HepG2 (cell line): ENCODE data around the gene VAC14. TPM values are rescaled to one million over a fixed set of nuclear protein-coding genes. Genes with fewer than 3 reads are reported as not detected.

Source experiments
- AHR ChIP-seq: IDR thresholded peaks from 2 replicates; pipeline ENCODE4 v1.6.1; 2018; ENCODE audit warnings: missing genetic modification reagents, missing compliant biosample characterization
- BORCS8-MEF2B ChIP-seq: sonication (generic); formaldehyde crosslinking; IDR thresholded peaks from 2 replicates; pipeline ENCODE4 v1.8.0; 2022; ENCODE audit warnings: mild to moderate bottlenecking, missing genetic modification reagents
- HNF1B ChIP-seq: sonication (generic); formaldehyde crosslinking; IDR thresholded peaks from 2 replicates; pipeline ENCODE4 v1.5.1; 2020; ENCODE audit warnings: mild to moderate bottlenecking, moderate library complexity, missing genetic modification reagents
- KLF16 ChIP-seq, 2 experiments: sonication (generic) in 1 of 2; formaldehyde crosslinking in 1 of 2; IDR thresholded peaks; 2 replicates each; pipeline versions ENCODE4 v1.6.1 to v1.8.0; 2016 to 2023; ENCODE audit warnings: missing genetic modification reagents in 2 of 2, missing compliant biosample characterization in 1 of 2
- MAZ ChIP-seq, 2 experiments: sonication (generic) in 1 of 2; formaldehyde crosslinking in 1 of 2; IDR thresholded peaks; 2 replicates each; pipeline versions ENCODE4 v1.5.0 to v1.6.1; 2012 to 2020; ENCODE audit warnings: low read depth in 2 of 2, mild to moderate bottlenecking in 2 of 2, borderline replicate concordance in 1 of 2, improper control_type of control experiment in 1 of 2, low read length in 1 of 2, missing genetic modification reagents in 1 of 2, moderate library complexity in 1 of 2
- PAF1 ChIP-seq: IDR thresholded peaks from 2 replicates; pipeline ENCODE4 v1.6.1; 2016; ENCODE audit warnings: missing genetic modification reagents, missing compliant biosample characterization
- PRPF4 ChIP-seq: fragments of 200-400 bp; formaldehyde crosslinking; IDR thresholded peaks from 2 replicates; pipeline ENCODE4 v1.6.1; 2016; ENCODE audit warnings: low read length, low read depth; ENCODE audit not compliant: poor library complexity, severe bottlenecking
- ZBTB37 ChIP-seq: sonication (generic); formaldehyde crosslinking; IDR thresholded peaks from 2 replicates; pipeline ENCODE4 v1.4.0; 2020; ENCODE audit warnings: mild to moderate bottlenecking, missing genetic modification reagents
- ZNF512 ChIP-seq: sonication (generic); formaldehyde crosslinking; IDR thresholded peaks from 2 replicates; pipeline ENCODE4 v1.4.0; 2020; ENCODE audit warnings: mild to moderate bottlenecking, missing genetic modification reagents
- ZNF609 ChIP-seq: sonication (generic); formaldehyde crosslinking; IDR thresholded peaks from 2 replicates; pipeline ENCODE4 v1.4.0; 2020; ENCODE audit warnings: mild to moderate bottlenecking, missing genetic modification reagents, borderline replicate concordance
- ZNF619 ChIP-seq: sonication (generic); formaldehyde crosslinking; IDR thresholded peaks from 2 replicates; pipeline ENCODE4 v1.4.0; 2020; ENCODE audit warnings: mild to moderate bottlenecking, missing genetic modification reagents
- ZNF749 ChIP-seq: sonication (generic); formaldehyde crosslinking; IDR thresholded peaks from 2 replicates; pipeline ENCODE4 v1.8.0; 2022; ENCODE audit warnings: mild to moderate bottlenecking, missing genetic modification reagents, moderate library complexity, borderline replicate concordance
- ZNF775 ChIP-seq: sonication (generic); formaldehyde crosslinking; IDR thresholded peaks from 2 replicates; pipeline ENCODE4 v1.4.0; 2020; ENCODE audit warnings: missing genetic modification reagents, mild to moderate bottlenecking, moderate library complexity, borderline replicate concordance
- polyA plus RNA-seq, 8 experiments: library from polyadenylated mRNA; depleted of rRNA in 3 of 8; stranded (reverse) in 7 of 8; unstranded in 1 of 8; fragments of >200 nt; fragmentation: Illumina TruSeq in 4 of 8; extraction: Trizol in 4 of 8; gene quantifications; 2 replicates each; pipeline versions ENCODE4 v1.2.1 to v1.2.3, GENCODE V29; 2011 to 2016; ENCODE audit warnings: low read depth in 4 of 8, missing spikeins in 1 of 8, mixed read lengths in 1 of 8; ENCODE audit not compliant: insufficient read depth in 1 of 8
- total RNA-seq, 5 experiments: library from RNA; depleted of rRNA; stranded (reverse); fragments of >200 nt; fragmentation: Illumina TruSeq; extraction: Trizol; gene quantifications; 2 replicates each; pipeline ENCODE4 v1.2.3, GENCODE V29; 2016; ENCODE audit warnings: low read depth in 1 of 5

VAC14 gene
- total and polyA plus RNA-seq, 2 of the 13 experiments (the other 11 are each of a cell fraction or from before 2014, with no cell fraction given) = 23.5 to 24.6 TPM

GRCh38 chr16:70653809-70654771 lies 146.9 kb downstream of the VAC14 start (continued):
- TF ChIP-seq ZBTB37 (CRISPR knock-in tag) (no peak), ZNF609 (CRISPR knock-in tag) (no peak), AHR (CRISPR knock-in tag) (no peak), KLF16 (CRISPR knock-in tag; IDR thresholded peaks at IDR 0.05) (peak in 1 of 2 experiments; percentile 69; a peak in 2 of 4 replicates), ZNF775 (CRISPR knock-in tag) (no peak), ZNF512 (CRISPR knock-in tag) (no peak), PRPF4 (no peak), ZNF619 (CRISPR knock-in tag) (no peak), MAZ (IDR thresholded peaks at IDR 0.05; ENCODE audit: borderline replicate concordance, low read depth, low read length) (no peak), MAZ (CRISPR knock-in tag; IDR thresholded peaks at IDR 0.05; ENCODE audit: low read depth) (0 out of 2 replicates have a peak, but pooled peaks have one; percentile 21), PAF1 (CRISPR knock-in tag) (no peak), HNF1B (CRISPR knock-in tag) (no peak), ZNF749 (CRISPR knock-in tag) (no peak), BORCS8-MEF2B (CRISPR knock-in tag) (no peak)
